HG03097 (cell line): ENCODE data around the gene TRIM54.
"Not testable (repeated sequence)": the region's sequence is repeated elsewhere in the genome, so short reads cannot be mapped to it uniquely, and the experiment has no call there.

ENCODE experiments used
- ATAC-seq: cut with Tn5 transposase; IDR thresholded peaks from one replicate; pipeline ENCODE4 v1.9.1; 2021; ENCODE audit not compliant: unreplicated experiment, low FRiP score

TRIM54 gene

GRCh38 chr2:27256855-27257454, 25.3 kb upstream of the TRIM54 start:
- no peak for ATAC-seq

GRCh38 chr2:27258051-27258450, 24.2 kb upstream of the TRIM54 start:
- no peak for ATAC-seq

GRCh38 chr2:27261241-27261925, 20.8 kb upstream of the TRIM54 start:
- no peak for ATAC-seq

- ATAC-seq, result no peak
Measured at GRCh38 chr2:27261926-27262298, 20.3 kb upstream of the TRIM54 start.

GRCh38 chr2:27262379-27263286, 19.6 kb upstream of the TRIM54 start, which contains the start of gene SLC30A3:
Gene SLC30A3 (minus strand): TSS chr2:27263047. CDS start chr2:27262906, 141 bp downstream.
- no peak for ATAC-seq

- ATAC-seq, result no peak
Measured at GRCh38 chr2:27263287-27264252, 18.7 kb upstream of the TRIM54 start.

GRCh38 chr2:27264253-27264752, 17.9 kb upstream of the TRIM54 start:
- ATAC-seq, result no peak

- no peak for ATAC-seq
Measured at GRCh38 chr2:27264753-27265535, 17.3 kb upstream of the TRIM54 start.

GRCh38 chr2:27265536-27265870, 16.7 kb upstream of the TRIM54 start:
- no peak for ATAC-seq

GRCh38 chr2:27268296-27268695, 13.9 kb upstream of the TRIM54 start:
- not testable (repeated sequence) for ATAC-seq

- ATAC-seq, result no peak
Measured at GRCh38 chr2:27270131-27270530, 12.1 kb upstream of the TRIM54 start.

GRCh38 chr2:27270670-27271069, 11.6 kb upstream of the TRIM54 start:
- ATAC-seq, result no peak

GRCh38 chr2:27271631-27272340, 10.4 kb upstream of the TRIM54 start:
- ATAC-seq, result no peak

GRCh38 chr2:27272537-27273522, 9.4 kb upstream of the TRIM54 start:
- ATAC-seq, result not testable (repeated sequence)

- ATAC-seq, result no peak
Measured at GRCh38 chr2:27275211-27276150, 6.7 kb upstream of the TRIM54 start, which contains the start of gene DNAJC5G. Gene DNAJC5G (plus strand): TSS chr2:27275433. CDS start chr2:27276729, 1,296 bp downstream.

- ATAC-seq, result no peak
Measured at GRCh38 chr2:27278010-27278409, 4.2 kb upstream of the TRIM54 start.
